SH-SY5Y (cell line): ENCODE measurements around the gene SDHA.

ENCODE experiments used
- GATA2 ChIP-seq: IDR thresholded peaks from 2 replicates; pipeline ENCODE4 v1.6.1; 2011; ENCODE audit warnings: mild to moderate bottlenecking, low read depth, low read length
- GATA3 ChIP-seq: IDR thresholded peaks from 2 replicates; pipeline ENCODE4 v1.6.1; 2011; ENCODE audit warnings: low read depth, mild to moderate bottlenecking, low read length, moderate library complexity

SDHA gene

DNA sequence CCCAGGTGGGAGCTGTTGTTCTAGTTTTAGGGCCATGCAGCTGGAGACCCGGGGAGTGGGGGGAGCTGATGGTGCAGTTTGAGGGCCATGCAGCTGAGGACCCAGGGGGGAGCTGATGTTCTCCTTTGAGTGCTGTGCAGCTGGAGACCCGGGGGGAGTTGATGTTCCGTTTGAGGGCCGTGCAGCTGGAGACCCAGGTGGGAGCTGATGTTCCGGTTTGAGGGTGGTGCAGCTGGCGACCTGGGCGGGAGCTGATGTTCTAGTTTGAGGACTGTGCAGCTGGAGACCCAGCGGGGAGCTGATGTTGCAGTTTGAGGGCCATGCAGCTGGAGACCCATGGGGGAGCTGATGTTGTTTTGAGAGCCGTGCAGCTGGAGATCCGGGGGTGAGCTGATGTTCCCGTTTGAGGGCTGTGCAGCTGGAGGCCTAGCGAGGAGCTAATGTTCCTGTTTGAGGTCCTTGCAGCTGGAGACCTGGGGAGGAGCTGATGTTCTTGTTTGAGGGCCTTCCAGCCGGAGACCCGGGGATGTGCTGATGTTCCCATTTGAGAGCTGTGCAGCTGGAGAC, 68.0 kb downstream of the SDHA start:
- TF ChIP-seq GATA2, result no peak
- no peak for TF ChIP-seq GATA3

- no peak for TF ChIP-seq GATA2
Observed at GRCh38 chr5:298737-299125, 80.6 kb downstream of the SDHA start.

DNA sequence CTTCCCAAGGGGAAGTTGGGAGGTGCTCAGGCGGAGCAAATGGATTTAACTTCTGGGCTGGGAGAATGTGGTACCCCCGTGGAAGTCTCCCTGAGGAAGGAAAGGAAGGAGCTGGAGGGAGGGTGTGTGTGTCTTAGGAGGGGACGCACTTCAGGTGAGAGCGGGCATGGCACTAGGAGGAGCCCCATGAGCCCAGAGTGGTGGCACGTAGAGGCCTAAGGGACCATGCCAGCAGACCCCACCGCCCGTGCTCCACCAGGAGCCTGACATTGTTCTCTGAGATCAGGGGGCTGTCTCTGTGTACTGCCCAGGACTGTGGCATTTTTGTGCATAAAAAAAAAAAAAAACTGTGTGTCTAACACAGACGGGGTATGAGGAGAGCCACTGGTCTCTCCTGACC, 84.8 kb downstream of the SDHA start:
- TF ChIP-seq GATA2 (no peak), GATA3 (no peak)

GRCh38 chr5:305050-305449, 86.9 kb downstream of the SDHA start:
- no peak for TF ChIP-seq GATA3
- no peak for TF ChIP-seq GATA2

DNA sequence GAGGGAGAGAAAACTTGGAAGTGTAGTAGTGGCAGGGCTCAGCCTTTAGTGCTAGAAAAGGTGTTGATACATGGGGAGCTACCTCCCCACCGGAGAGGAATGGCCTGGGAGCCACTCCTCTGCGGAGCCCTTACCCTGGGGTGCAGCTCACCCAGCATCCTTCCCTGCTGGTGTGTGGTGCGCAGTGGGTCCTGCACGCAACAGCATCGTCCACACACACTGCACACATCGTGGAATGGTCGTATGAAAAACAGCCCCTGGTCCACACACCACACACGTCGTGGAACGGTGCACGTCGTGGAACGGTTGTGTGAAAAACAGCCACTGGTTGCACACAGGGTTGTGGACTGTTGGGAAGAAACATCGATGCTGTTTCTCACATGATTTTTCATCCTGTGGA, 87.3 kb downstream of the SDHA start:
- TF ChIP-seq GATA3 (no peak), GATA2 (no peak)

DNA sequence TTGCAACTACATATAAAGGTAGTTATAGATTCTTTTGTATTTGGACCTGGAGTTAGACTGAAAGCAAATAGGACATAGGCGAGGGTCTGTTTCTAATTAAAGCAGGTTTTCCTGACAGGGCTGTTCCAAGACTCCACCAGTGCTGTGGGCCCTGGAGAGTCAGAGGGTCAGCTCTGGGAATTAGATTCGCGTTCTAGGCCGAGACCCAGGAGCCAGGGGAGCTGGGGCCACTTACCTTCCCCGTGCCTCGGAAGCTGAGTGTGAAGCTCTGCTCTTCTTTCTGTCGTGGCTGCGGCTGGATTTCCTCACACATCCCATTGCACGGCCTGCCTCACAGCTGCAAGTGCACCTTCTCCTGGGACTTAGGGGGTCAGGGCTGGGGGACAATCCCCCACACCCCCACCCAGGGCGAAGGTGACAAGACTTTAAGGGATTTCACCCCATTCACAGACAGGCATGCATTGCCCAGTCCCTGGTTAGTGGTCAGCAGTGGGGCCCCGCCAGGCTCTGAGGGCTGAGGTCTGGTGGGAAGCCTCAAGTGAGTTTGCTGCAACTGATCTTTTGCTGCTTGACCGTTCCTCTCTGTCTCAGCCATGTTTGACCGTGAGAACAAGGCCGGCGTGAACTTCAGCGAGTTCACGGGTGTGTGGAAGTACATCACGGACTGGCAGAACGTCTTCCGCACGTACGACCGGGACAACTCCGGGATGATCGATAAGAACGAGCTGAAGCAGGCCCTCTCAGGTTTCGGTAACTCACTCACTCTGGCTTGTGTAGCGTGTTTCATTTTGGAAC, 88.1 kb downstream of the SDHA start:
- TF ChIP-seq GATA3 (no peak), GATA2 (no peak)
